DOHH2 (cell line): ENCODE measurements around the gene PHLPP1.

Experiments
- EZH2phosphoT487 ChIP-seq: fragments of 200-600 bp; sonication (generic); IDR thresholded peaks from 2 replicates; pipeline ENCODE4 v1.6.1; 2017; ENCODE audit warnings: borderline replicate concordance, mild to moderate bottlenecking, antibody characterized with exemption, low read length, moderate library complexity, mixed read lengths
- TF ChIP-seq, protein P1 (sequence below): fragments of 200-600 bp; sonication (generic); IDR thresholded peaks from one replicate; pipeline ENCODE4 v1.5.1; 2014; ENCODE audit warnings: antibody characterized with exemption, mild to moderate bottlenecking, low read depth, low read length; ENCODE audit not compliant: poor library complexity, severe bottlenecking

GRCh38 chr18:62715436-62715758 is at the start of gene PHLPP1:
- TF ChIP-seq, protein P1, sequence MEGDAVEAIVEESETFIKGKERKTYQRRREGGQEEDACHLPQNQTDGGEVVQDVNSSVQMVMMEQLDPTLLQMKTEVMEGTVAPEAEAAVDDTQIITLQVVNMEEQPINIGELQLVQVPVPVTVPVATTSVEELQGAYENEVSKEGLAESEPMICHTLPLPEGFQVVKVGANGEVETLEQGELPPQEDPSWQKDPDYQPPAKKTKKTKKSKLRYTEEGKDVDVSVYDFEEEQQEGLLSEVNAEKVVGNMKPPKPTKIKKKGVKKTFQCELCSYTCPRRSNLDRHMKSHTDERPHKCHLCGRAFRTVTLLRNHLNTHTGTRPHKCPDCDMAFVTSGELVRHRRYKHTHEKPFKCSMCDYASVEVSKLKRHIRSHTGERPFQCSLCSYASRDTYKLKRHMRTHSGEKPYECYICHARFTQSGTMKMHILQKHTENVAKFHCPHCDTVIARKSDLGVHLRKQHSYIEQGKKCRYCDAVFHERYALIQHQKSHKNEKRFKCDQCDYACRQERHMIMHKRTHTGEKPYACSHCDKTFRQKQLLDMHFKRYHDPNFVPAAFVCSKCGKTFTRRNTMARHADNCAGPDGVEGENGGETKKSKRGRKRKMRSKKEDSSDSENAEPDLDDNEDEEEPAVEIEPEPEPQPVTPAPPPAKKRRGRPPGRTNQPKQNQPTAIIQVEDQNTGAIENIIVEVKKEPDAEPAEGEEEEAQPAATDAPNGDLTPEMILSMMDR: no peak
- no peak for TF ChIP-seq EZH2phosphoT487
